GM18520 (cell line): Measurements from ENCODE around the gene CLRN3.

Experiments used
- ATAC-seq: cut with Tn5 transposase; IDR thresholded peaks from one replicate; pipeline ENCODE4 v1.9.1; 2021; ENCODE audit not compliant: unreplicated experiment

The CLRN3 gene

GRCh38 chr10:127919418-127920271 lies 26.9 kb upstream of the CLRN3 start:
- no peak for ATAC-seq

- no peak for ATAC-seq
These were observed 25.8 kb upstream of the CLRN3 start for GRCh38 chr10:127918572-127918971.

- no peak for ATAC-seq
These were observed 24.1 kb upstream of the CLRN3 start for GRCh38 chr10:127916826-127917225.

GRCh38 chr10:127915324-127915723 lies 22.6 kb upstream of the CLRN3 start:
- no peak for ATAC-seq

- no peak for ATAC-seq
These were observed 20.6 kb upstream of the CLRN3 start for GRCh38 chr10:127913368-127913759.

- no peak for ATAC-seq
These were observed 20.0 kb upstream of the CLRN3 start for GRCh38 chr10:127912607-127913367.

GRCh38 chr10:127911867-127912257 lies 19.1 kb upstream of the CLRN3 start:
- ATAC-seq: no peak

GRCh38 chr10:127911218-127911866 lies 18.6 kb upstream of the CLRN3 start:
- ATAC-seq: no peak

GRCh38 chr10:127910464-127910770 lies 17.7 kb upstream of the CLRN3 start:
- ATAC-seq: no peak

GRCh38 chr10:127909716-127910463 lies 17.1 kb upstream of the CLRN3 start:
- no peak for ATAC-seq

GRCh38 chr10:127908959-127909267 lies 16.2 kb upstream of the CLRN3 start:
- no peak for ATAC-seq

- no peak for ATAC-seq
These were observed 15.6 kb upstream of the CLRN3 start for GRCh38 chr10:127908106-127908958.

GRCh38 chr10:127907411-127908105 lies 14.8 kb upstream of the CLRN3 start:
- no peak for ATAC-seq

GRCh38 chr10:127906548-127907377 lies 14.0 kb upstream of the CLRN3 start, which contains the start of gene PTPRE:
Gene PTPRE (plus strand): TSS chr10:127907103. CDS start chr10:128040882, 133,779 bp downstream.
- peak; percentile 65 for ATAC-seq

- no peak for ATAC-seq
These were observed 13.1 kb upstream of the CLRN3 start for GRCh38 chr10:127905848-127906261.

- no peak for ATAC-seq
These were observed 12.5 kb upstream of the CLRN3 start for GRCh38 chr10:127905001-127905847.

- ATAC-seq: no peak
These were observed 11.7 kb upstream of the CLRN3 start for GRCh38 chr10:127904311-127905000.
